Measurements from ENCODE around the gene TSPAN31.

TSPAN31 gene

DNA sequence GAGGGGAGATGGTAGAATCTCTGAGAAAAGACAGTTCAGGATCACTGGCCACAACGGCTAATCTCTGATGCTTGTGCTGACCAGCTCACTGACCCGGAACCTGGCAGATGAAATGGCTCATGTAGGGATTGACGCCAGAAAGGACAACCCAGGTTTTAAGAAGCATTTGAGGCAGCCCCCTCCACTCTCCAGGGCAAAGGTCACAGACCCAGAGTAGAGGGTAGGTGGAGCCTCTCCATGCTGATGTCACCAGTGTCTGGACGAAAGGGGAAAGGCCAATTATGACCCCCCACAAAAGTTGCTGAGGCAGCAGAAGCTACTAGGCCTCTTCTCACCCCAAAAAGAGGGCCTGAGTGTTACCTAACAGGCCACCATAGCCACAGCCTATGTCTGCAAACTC is 25.9 kb downstream of the TSPAN31 start:
- TF ChIP-seq GATA3 (IDR thresholded peaks at IDR 0.05; ENCODE audit: low read depth, low read length) (no peak), GATA2 (IDR thresholded peaks at IDR 0.05; ENCODE audit: low read depth, low read length) (no peak)

- no peak for TF ChIP-seq GATA2 (IDR thresholded peaks at IDR 0.05; ENCODE audit: low read depth, low read length)
- TF ChIP-seq GATA3 (IDR thresholded peaks at IDR 0.05; ENCODE audit: low read depth, low read length): no peak
Measured at GRCh38 chr12:57771236-57771872, 26.5 kb downstream of the TSPAN31 start.

DNA sequence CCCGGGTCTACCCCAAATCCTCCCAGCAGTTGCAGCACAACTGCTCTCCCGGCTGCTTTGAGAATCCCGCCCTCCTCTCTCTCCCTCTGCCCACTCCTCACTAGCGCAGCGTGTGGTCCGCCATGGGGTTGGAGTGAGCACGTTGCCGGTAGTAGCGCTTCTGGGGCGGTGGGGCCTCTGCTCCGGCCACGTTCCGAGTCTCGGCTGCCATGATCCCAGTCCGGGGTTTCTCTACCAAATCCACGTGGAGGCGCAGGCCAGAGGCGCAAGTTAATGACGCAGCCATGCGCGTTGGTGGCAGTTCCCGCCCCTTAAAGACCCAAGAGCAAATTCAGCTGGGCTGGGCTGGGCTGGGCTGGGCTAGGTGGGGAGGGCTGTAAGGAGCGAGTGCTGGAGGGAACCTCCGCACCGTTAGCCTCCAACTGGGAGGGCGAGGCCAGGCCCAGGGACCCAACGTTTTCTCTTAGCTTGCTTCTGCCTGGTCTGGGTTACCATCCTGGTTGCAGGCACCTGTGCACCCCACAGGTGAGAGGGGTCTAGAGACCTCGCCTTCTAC is 27.1 kb downstream of the TSPAN31 start, which contains the start of gene METTL1:
Gene METTL1, minus strand, starts transcription at position 233 of the 556 bp plus-strand sequence. Its CDS starts 22 bp downstream, at position 211.
- TF ChIP-seq GATA3 (IDR thresholded peaks at IDR 0.05; ENCODE audit: low read depth, low read length): no peak
- no peak for TF ChIP-seq GATA2 (IDR thresholded peaks at IDR 0.05; ENCODE audit: low read depth, low read length)

DNA sequence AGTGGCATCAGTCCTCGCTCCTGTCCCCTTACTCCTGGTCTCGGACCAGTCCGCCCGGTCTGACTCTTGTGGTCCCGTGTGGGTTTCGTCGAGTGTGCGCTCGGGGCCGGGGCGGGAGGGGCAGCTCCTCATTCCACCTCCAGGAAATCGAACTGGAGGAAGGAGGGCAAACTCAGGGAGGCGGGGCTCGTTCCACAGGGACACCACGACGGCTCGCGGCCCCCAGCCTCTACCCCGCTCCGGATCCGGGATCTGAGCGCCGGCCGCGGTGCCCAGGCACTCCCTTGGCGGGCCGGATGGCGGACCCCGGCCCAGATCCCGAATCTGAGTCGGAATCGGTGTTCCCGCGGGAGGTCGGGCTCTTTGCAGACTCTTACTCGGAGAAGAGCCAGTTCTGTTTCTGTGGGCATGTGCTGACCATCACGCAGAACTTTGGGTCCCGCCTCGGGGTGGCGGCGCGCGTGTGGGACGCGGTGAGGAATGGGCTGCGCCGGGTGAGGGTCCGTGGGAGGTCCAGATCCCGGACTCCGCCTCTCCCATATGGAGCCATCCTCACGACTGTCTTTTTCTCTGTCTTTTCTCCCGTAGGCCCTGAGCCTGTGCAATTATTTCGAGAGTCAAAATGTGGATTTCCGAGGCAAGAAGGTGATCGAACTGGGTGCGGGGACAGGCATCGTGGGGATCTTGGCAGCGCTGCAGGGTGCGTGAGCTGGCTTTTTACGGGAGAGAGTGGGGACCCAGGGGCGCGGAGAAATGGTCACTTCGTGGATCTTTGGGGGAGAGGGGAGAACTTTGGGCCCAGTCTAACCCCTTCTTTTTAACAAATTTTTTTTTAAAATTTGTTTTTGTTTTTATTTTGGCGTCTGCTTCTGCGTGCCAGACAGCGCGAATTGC is 27.8 kb downstream of the TSPAN31 start, which contains the start of gene EEF1AKMT3:
Gene EEF1AKMT3, plus strand, starts transcription at position 186 of the 894 bp plus-strand sequence. Its CDS starts 111 bp downstream, at position 297.
- no peak for TF ChIP-seq GATA2 (IDR thresholded peaks at IDR 0.05; ENCODE audit: low read depth, low read length)
- no peak for TF ChIP-seq GATA3 (IDR thresholded peaks at IDR 0.05; ENCODE audit: low read depth, low read length)

GRCh38 chr12:57775044-57775443 is 30.2 kb downstream of the TSPAN31 start:
- TF ChIP-seq GATA3 (IDR thresholded peaks at IDR 0.05; ENCODE audit: low read depth, low read length) (no peak), GATA2 (IDR thresholded peaks at IDR 0.05; ENCODE audit: low read depth, low read length) (no peak)

- no peak for TF ChIP-seq GATA2 (IDR thresholded peaks at IDR 0.05; ENCODE audit: low read depth, low read length)
- TF ChIP-seq GATA3 (IDR thresholded peaks at IDR 0.05; ENCODE audit: low read depth, low read length): no peak
Measured at GRCh38 chr12:57775563-57776246, 30.9 kb downstream of the TSPAN31 start.

DNA sequence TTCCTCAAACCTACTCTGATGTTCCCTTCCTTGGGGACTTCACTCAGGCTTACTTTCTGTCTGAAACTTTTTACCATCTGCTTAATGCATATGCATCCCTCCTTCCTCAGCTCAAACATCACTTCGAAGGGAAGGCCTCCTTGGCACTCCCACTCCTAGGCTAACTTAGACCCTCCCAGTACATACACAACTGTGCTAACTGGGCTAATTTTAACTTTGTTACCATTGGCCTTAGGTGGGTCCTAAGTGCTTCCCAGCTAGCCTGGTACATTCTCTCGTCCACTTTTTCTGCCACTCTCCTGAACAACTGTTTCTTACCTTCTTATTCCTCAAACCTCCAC is 31.4 kb downstream of the TSPAN31 start:
- TF ChIP-seq GATA2 (IDR thresholded peaks at IDR 0.05; ENCODE audit: low read depth, low read length) (no peak), GATA3 (IDR thresholded peaks at IDR 0.05; ENCODE audit: low read depth, low read length) (no peak)

DNA sequence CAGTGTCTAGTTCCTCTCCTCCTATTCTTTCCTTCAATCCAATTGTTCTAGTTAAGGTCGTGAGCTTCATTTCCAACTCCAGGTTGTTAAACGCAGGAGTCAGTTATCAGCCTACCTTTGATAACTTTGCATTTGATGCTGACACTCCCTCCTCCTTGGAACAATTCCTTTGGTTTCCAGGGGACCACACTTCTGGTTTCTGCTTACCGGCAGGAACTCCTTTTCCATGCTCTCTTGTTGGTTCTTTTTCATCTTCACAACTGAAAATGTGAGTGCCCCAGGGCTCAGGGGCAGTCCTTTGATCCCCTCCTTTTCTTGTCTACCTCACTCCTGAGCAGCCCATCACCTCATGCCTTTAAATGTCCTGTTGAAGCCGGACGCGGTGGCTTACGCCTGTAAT is 32.5 kb downstream of the TSPAN31 start:
- no peak for TF ChIP-seq GATA3 (IDR thresholded peaks at IDR 0.05; ENCODE audit: low read depth, low read length)
- no peak for TF ChIP-seq GATA2 (IDR thresholded peaks at IDR 0.05; ENCODE audit: low read depth, low read length)

GRCh38 chr12:57777911-57778310 is 33.1 kb downstream of the TSPAN31 start:
- no peak for TF ChIP-seq GATA3 (IDR thresholded peaks at IDR 0.05; ENCODE audit: low read depth, low read length)
- TF ChIP-seq GATA2 (IDR thresholded peaks at IDR 0.05; ENCODE audit: low read depth, low read length): no peak

DNA sequence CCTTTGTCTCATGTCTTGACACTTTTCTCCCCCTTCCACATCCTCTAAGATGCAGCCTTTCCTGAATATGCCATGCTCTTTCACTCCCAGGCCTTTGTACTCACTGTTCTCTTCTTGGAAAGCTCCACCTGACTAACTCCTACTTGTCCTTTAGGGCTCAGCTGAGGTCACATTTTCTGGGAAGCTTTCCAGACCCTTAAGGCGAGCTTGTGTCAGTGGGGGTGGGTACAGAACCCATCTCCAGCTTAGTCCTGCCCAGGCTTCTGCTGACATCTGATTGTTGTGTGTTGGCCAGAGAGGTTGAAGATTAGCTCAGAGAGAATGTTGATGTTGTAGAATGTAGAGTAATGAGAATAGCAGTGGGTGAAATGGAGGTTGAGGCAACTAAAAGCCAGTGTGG is 34.9 kb downstream of the TSPAN31 start:
- TF ChIP-seq GATA2 (IDR thresholded peaks at IDR 0.05; ENCODE audit: low read depth, low read length) (no peak), GATA3 (IDR thresholded peaks at IDR 0.05; ENCODE audit: low read depth, low read length) (no peak)

- no peak for TF ChIP-seq GATA2 (IDR thresholded peaks at IDR 0.05; ENCODE audit: low read depth, low read length)
- no peak for TF ChIP-seq GATA3 (IDR thresholded peaks at IDR 0.05; ENCODE audit: low read depth, low read length)
Measured at GRCh38 chr12:57780284-57780897, 35.6 kb downstream of the TSPAN31 start.

DNA sequence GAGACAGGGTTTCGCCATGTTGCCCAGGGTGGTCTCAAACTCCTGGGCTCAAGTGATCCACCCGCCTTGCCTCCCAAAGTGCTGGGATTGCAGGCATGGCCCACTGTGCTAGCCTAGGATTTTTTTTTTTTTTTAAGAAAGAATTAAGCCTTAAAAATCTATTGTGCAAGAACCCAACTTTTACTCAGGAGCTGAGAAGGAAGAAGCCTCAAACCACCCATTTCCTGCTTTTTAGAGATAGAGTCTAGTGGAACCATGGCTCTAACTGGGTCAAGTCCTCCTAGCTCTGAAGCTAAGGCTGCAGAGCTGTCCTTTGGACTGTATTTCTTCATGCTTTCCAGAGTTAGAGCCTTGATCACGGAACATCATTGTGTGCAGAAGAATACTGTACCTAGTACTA is 36.4 kb downstream of the TSPAN31 start:
- TF ChIP-seq GATA2 (IDR thresholded peaks at IDR 0.05; ENCODE audit: low read depth, low read length) (no peak), GATA3 (IDR thresholded peaks at IDR 0.05; ENCODE audit: low read depth, low read length) (no peak)

DNA sequence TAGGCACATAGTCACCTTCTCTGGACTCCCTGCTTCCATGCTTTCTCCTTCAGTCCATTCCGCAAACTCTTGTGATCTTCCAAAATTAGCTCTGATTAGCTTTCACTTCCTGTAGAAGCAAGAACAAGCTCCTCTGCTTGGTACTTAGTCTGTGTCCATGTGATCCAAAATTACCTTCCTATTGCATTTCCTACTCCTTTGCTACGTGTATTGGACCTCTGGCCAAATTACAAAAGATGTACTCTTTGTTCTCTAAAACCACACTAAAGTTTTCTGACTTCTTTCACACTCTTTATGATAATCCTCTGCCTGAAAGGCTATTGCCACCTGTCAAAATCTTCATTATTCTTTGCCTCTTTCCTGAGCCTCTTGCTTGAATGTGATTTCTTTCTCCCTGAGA is 37.0 kb downstream of the TSPAN31 start:
- TF ChIP-seq GATA3 (IDR thresholded peaks at IDR 0.05; ENCODE audit: low read depth, low read length) (no peak), GATA2 (IDR thresholded peaks at IDR 0.05; ENCODE audit: low read depth, low read length) (no peak)

GRCh38 chr12:57782243-57782607 is 37.4 kb downstream of the TSPAN31 start:
- TF ChIP-seq GATA2 (IDR thresholded peaks at IDR 0.05; ENCODE audit: low read depth, low read length) (no peak), GATA3 (IDR thresholded peaks at IDR 0.05; ENCODE audit: low read depth, low read length) (no peak)
